Measurements from ENCODE around the gene TAF1B. TPM values are rescaled to one million over a fixed set of nuclear protein-coding genes. Genes with fewer than 3 reads are reported as not detected.

Gene TAF1B
- total and polyA plus RNA-seq, 2 donors (not counting 3 experiments of a cell fraction or from before 2014, with no cell fraction given): 6.3 to 29.4 TPM

DNA sequence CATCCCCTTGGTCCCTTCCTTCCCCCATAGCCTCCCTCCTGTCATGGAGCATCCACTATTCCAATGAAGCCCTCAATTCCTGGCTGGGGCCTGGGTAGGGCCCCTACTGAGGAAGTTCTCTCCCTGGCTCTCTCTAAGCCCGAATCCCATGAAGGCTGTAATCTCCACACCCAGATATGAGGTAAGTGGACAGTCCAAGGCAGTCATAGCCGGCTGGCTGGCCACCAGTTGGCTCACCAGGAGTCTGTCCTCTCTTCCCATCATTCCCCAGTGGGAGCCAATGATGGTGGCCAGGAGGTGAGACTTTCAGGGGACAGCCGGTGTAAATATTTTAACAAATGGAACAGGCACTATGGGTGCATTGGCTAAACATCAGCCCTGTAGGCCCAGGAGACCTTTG lies 6.8 kb upstream of the TAF1B start:
- Histone ChIP-seq H3K4me2 (ENCODE audit: insufficient read depth, low read length) (no peak overlapping the region), H3K4me3 (replicated peaks in 1 of 3; ENCODE audit: insufficient read depth in 1 of 3, low read depth in 1 of 3, low read length in 3 of 3) (no peak overlapping the region), H3K9me3 (replicated peaks; ENCODE audit: control insufficient read depth, insufficient read depth, low read length) (no peaks in the 10 kb centered on the region), H3K79me2 (ENCODE audit: control insufficient read depth, insufficient read depth, low read length) (no peaks in the 10 kb centered on the region), H3K9me1 (replicated peaks; ENCODE audit: control insufficient read depth, extremely low read depth, insufficient read depth, low read length) (no peaks in the 10 kb centered on the region), H3K4me1 (ENCODE audit: control insufficient read depth, extremely low read depth, insufficient read depth, low read length) (no peaks in the 10 kb centered on the region), H3K36me3 (ENCODE audit: control insufficient read depth in 2 of 2, extremely low read depth in 1 of 2, insufficient read depth in 2 of 2, low read length in 2 of 2) (no peaks in the 10 kb centered on the region), H3K27ac (ENCODE audit: insufficient read depth, low read depth, low read length) (no peak overlapping the region), H4K20me1 (replicated peaks; ENCODE audit: control insufficient read depth, extremely low read depth, insufficient read depth, low read length) (no peaks in the 10 kb centered on the region), H3K27me3 (ENCODE audit: control insufficient read depth in 2 of 2, insufficient read depth in 2 of 2, low read length in 2 of 2) (peaks cover 4% of the 10 kb centered on the region in 2 experiments), H3K9ac (replicated peaks; ENCODE audit: extremely low read depth, insufficient read depth, low read length) (no peak overlapping the region), H2AFZ (ENCODE audit: low read depth, low read length) (no peak overlapping the region)
- intact Hi-C loops (cut with micrococcal nuclease) (no loop called here), dilution Hi-C loops (cut with MboI; ENCODE audit: extremely low pct_ligation_motif_present, low sequenced_read_pairs) (no loop called here)
- TF ChIP-seq EZH2 (IDR thresholded peaks at IDR 0.05; ENCODE audit: borderline replicate concordance, low read depth, low read length, severe bottlenecking) (no peak), MYC (IDR thresholded peaks at IDR 0.05; ENCODE audit: low read depth, low read length) (no peak), POLR2AphosphoS5 (IDR thresholded peaks at IDR 0.05; ENCODE audit: insufficient read depth, low read depth, low read length) (no peak), FOS (IDR thresholded peaks at IDR 0.05; ENCODE audit: borderline replicate concordance, insufficient read depth, low read length) (no peak), GATA2 (IDR thresholded peaks at IDR 0.05; ENCODE audit: insufficient read depth, insufficient read length, low read depth, low read length) (no peak)
- TF ChIP-seq, protein P1, sequence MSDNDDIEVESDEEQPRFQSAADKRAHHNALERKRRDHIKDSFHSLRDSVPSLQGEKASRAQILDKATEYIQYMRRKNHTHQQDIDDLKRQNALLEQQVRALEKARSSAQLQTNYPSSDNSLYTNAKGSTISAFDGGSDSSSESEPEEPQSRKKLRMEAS (IDR thresholded peaks at IDR 0.05; ENCODE audit: insufficient read depth, insufficient read length): no peak
- BruUV-seq (replicated peaks): no TSS peak
- no peak for DNase-seq (ENCODE audit: low read depth, low spot score)
- POLR2A ChIA-PET: no interaction called here
- FAIRE-seq: no peak
- CTCF ChIA-PET: interaction anchor here (1.0 to 5.7 kb wide), 2 partner anchors 22 to 66 kb away, joined by 3 to 27 read pairs; no protein-coding TSS in a partner anchor

DNA sequence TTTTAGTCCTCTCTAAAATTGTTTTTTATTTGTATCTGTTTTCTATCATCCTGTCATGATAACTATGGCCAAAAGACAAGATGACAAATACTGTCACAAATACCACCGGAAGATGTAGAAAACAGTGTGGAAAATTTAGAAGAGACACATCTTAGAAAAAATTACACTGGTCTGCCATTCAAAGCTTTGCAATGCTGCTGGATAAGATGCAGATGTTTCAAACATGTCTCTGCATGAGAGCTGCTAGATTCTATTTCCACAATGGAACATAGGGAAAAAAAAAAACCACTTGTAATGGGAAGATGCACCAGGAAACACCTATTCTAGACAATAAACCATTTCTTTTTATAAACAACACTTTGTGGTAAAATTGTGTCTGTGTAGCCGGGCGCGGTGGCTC lies 5.8 kb upstream of the TAF1B start:
- Histone ChIP-seq H3K9ac (replicated peaks; ENCODE audit: extremely low read depth, insufficient read depth, low read length) (no peak overlapping the region), H4K20me1 (replicated peaks; ENCODE audit: control insufficient read depth, extremely low read depth, insufficient read depth, low read length) (no peaks in the 10 kb centered on the region), H2AFZ (ENCODE audit: low read depth, low read length) (no peak overlapping the region), H3K36me3 (ENCODE audit: control insufficient read depth in 2 of 2, extremely low read depth in 1 of 2, insufficient read depth in 2 of 2, low read length in 2 of 2) (no peaks in the 10 kb centered on the region), H3K9me1 (replicated peaks; ENCODE audit: control insufficient read depth, extremely low read depth, insufficient read depth, low read length) (no peaks in the 10 kb centered on the region), H3K27me3 (ENCODE audit: control insufficient read depth in 2 of 2, insufficient read depth in 2 of 2, low read length in 2 of 2) (peaks cover 0 to 2% of the 10 kb centered on the region in 2 experiments), H3K79me2 (ENCODE audit: control insufficient read depth, insufficient read depth, low read length) (no peaks in the 10 kb centered on the region), H3K4me3 (replicated peaks in 1 of 3; ENCODE audit: insufficient read depth in 1 of 3, low read depth in 1 of 3, low read length in 3 of 3) (no peak overlapping the region), H3K4me2 (ENCODE audit: insufficient read depth, low read length) (no peak overlapping the region), H3K27ac (ENCODE audit: insufficient read depth, low read depth, low read length) (no peak overlapping the region), H3K9me3 (replicated peaks; ENCODE audit: control insufficient read depth, insufficient read depth, low read length) (no peaks in the 10 kb centered on the region), H3K4me1 (ENCODE audit: control insufficient read depth, extremely low read depth, insufficient read depth, low read length) (no peaks in the 10 kb centered on the region)
- FAIRE-seq (no peak), DNase-seq (ENCODE audit: low read depth, low spot score) (no peak)
- ChIA-PET POLR2A (no interaction called here), CTCF (interaction anchor here (0.7 to 5.7 kb wide), 4 partner anchors 9 to 235 kb away, joined by 3 to 27 read pairs (median 4); no protein-coding TSS in a partner anchor)
- intact Hi-C loops (cut with micrococcal nuclease) (no loop called here), dilution Hi-C loops (cut with MboI; ENCODE audit: extremely low pct_ligation_motif_present, low sequenced_read_pairs) (no loop called here)
- no TSS peak for BruUV-seq (replicated peaks)
- no peak for TF ChIP-seq EZH2 (IDR thresholded peaks at IDR 0.05; ENCODE audit: borderline replicate concordance, low read depth, low read length, severe bottlenecking)
- TF ChIP-seq, protein P1 (IDR thresholded peaks at IDR 0.05; ENCODE audit: insufficient read depth, insufficient read length): no peak

Data from endothelial cell of umbilical vein (primary cell).